ENCODE data around the gene TMEM59L. TPM values are rescaled to one million over a fixed set of nuclear protein-coding genes. Genes with fewer than 3 reads are reported as not detected.

The TMEM59L gene
- total and polyA plus RNA-seq, 2 of the 4 experiments (the other 2 are of a cell fraction) = under 0.01 to 5.9 TPM

DNA sequence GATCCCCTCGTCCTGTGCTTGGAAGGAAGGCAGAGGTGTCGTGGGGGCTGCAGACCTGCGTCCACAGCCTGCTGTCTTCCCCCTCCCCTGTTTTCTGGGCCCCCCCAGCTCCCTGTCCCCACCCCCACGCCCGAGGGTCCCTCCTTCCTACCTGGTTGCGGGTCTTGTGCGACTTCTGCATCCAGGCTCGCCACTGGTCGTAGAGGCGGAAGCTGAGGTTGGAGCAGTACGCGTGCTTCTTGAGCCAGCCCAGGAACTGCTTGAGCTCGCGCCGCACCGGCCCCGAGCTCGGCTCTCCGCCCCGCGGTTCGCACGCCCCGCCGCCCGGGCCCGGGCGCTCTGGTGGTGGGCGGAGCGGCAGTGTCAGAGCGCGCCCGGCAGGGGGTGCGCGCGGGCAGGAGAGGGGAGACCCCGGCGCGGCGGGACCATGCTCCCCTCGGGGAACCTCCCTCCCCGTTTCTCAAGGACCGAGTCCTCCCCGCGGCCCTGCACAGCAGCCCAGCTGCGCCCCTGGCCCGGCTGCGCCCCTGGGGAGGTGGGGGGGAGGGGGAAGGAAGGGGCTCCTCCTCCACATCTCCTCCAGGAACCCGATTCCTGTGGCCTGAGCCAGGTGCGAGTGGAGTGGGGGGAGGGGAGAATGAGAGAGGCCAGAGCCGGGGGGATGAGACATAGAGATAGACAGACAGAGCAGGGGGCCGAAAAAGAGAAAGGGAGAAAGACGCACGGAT is 18.4 kb upstream of the TMEM59L start (continued):
- TF ChIP-seq, protein P1, sequence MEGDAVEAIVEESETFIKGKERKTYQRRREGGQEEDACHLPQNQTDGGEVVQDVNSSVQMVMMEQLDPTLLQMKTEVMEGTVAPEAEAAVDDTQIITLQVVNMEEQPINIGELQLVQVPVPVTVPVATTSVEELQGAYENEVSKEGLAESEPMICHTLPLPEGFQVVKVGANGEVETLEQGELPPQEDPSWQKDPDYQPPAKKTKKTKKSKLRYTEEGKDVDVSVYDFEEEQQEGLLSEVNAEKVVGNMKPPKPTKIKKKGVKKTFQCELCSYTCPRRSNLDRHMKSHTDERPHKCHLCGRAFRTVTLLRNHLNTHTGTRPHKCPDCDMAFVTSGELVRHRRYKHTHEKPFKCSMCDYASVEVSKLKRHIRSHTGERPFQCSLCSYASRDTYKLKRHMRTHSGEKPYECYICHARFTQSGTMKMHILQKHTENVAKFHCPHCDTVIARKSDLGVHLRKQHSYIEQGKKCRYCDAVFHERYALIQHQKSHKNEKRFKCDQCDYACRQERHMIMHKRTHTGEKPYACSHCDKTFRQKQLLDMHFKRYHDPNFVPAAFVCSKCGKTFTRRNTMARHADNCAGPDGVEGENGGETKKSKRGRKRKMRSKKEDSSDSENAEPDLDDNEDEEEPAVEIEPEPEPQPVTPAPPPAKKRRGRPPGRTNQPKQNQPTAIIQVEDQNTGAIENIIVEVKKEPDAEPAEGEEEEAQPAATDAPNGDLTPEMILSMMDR (conservative IDR thresholded peaks at IDR 0.05; ENCODE audit: low read depth, low read length) = peak; percentile 96
- peak; percentile 89 for TF ChIP-seq RAD21 (IDR thresholded peaks at IDR 0.05; ENCODE audit: low read length)
- TF ChIP-seq CEBPB (IDR thresholded peaks at IDR 0.05; ENCODE audit: low read depth, low read length) = no peak
- TF ChIP-seq CHD1 (IDR thresholded peaks at IDR 0.05; ENCODE audit: low read depth, low read length) = no peak

Data from IMR-90 (cell line).